Nephron progenitor cell (in vitro differentiated cells): ENCODE data around the gene ROR2.

Experiments used
- DNase-seq: peaks from one replicate; pipeline ENCODE4 v3.0.0; 2021
- H3K27ac Mint-ChIP-seq: 2 replicates; pipeline ENCODE4 v1.8.0; 2021; ENCODE audit warnings: mild to moderate bottlenecking, moderate library complexity, mixed read lengths
- H3K27me3 Mint-ChIP-seq: 2 replicates; pipeline ENCODE4 v1.8.0; 2021; ENCODE audit warnings: mild to moderate bottlenecking, low read depth, mixed read lengths; ENCODE audit not compliant: poor library complexity
- H3K36me3 Mint-ChIP-seq: 2 replicates; pipeline ENCODE4 v1.8.0; 2021; ENCODE audit warnings: low read depth, mixed read lengths
- H3K4me1 Mint-ChIP-seq: 2 replicates; pipeline ENCODE4 v1.8.0; 2021; ENCODE audit warnings: mixed read lengths
- H3K4me3 Mint-ChIP-seq: 2 replicates; pipeline ENCODE4 v1.8.0; 2021; ENCODE audit warnings: mild to moderate bottlenecking, moderate library complexity, mixed read lengths
- H3K9me3 Mint-ChIP-seq: 2 replicates; pipeline ENCODE4 v1.8.0; 2021; ENCODE audit warnings: mild to moderate bottlenecking, moderate library complexity, mixed read lengths
- TF ChIP-seq, protein P1 (sequence below): fragments of 200-600 bp; sonication (generic); IDR thresholded peaks from 2 replicates; pipeline ENCODE4 v1.5.0; 2021; ENCODE audit warnings: antibody characterized with exemption

Gene ROR2

DNA sequence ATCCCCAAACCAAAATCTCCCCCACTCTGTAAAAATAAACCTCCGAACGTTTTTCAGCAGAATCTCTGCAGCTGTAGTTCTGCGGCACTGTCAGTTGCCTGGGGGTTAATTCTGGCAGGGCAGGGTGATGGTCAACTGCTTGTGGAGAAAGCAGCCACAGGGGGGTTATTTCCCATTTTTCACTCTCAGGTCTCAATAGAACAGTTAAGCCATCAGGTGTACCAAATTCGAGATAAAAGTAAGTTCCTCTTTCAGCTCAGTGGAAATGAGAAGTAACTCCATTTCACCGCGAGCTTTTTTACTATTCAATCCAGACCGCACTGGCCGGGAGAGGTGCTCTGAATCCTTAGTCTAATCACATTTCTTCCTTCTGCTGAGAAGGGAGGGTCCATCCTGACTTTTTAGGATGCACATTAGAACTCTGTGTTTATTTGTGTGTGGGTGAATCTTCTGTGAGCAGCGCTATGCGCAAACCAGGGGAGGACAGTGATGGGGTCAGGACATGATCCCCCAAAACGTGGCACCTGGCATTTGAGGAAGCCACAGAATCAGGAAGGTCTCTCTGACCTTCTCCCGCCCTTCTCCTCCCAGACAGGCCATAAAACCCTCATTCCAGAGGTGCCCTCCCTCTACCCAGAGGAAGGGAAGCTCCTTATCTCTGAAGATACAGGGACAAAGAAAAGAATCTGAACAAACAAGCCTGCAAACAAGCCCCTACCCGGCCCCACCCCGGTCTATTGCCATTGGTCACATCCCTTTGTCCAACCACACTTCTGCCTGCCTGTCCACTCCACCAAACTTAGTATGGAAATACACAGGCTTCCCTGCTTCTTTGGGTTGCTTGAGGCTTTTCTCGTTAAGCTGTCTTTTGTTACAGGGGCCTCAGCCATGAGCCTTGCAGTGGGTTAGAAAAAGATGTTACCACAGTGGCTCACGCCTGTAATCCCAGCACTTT lies 229.0 kb downstream of the ROR2 start:
- Mint-ChIP-seq H3K4me1 (peaks cover 31% of the 10 kb centered on the region), H3K4me3 (no peak overlapping the region), H3K27ac (peak overlapping the region; percentile 64), H3K27me3 (peaks cover 3% of the 10 kb centered on the region), H3K36me3 (peaks cover 40% of the 10 kb centered on the region), H3K9me3 (peaks cover 13% of the 10 kb centered on the region)
- TF ChIP-seq, protein P1, sequence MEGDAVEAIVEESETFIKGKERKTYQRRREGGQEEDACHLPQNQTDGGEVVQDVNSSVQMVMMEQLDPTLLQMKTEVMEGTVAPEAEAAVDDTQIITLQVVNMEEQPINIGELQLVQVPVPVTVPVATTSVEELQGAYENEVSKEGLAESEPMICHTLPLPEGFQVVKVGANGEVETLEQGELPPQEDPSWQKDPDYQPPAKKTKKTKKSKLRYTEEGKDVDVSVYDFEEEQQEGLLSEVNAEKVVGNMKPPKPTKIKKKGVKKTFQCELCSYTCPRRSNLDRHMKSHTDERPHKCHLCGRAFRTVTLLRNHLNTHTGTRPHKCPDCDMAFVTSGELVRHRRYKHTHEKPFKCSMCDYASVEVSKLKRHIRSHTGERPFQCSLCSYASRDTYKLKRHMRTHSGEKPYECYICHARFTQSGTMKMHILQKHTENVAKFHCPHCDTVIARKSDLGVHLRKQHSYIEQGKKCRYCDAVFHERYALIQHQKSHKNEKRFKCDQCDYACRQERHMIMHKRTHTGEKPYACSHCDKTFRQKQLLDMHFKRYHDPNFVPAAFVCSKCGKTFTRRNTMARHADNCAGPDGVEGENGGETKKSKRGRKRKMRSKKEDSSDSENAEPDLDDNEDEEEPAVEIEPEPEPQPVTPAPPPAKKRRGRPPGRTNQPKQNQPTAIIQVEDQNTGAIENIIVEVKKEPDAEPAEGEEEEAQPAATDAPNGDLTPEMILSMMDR, result no peak
- DNase-seq, result no peak

DNA sequence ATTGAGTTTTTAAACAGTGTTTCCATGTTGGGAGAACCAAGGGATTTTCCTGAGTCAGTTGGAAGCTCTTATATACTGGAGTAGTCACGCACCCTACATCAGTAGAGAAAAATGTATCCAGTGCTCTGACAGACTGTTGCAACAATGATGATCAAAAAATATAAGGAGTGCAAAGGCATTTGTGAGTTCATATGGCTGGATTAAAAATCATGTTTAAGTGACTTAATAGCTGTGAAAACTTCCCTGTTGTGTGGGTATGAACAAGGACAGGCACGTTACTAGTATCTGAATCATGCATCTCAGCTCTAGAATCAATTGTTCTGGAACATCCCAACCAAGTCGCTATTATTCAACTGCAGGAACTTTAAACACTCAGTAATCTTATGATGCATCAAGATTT lies 229.7 kb downstream of the ROR2 start:
- TF ChIP-seq, protein P1, result no peak
- Mint-ChIP-seq H3K9me3 (peaks cover 19% of the 10 kb centered on the region), H3K27ac (peak overlapping the region; percentile 16), H3K36me3 (peaks cover 33% of the 10 kb centered on the region), H3K4me3 (no peak overlapping the region), H3K27me3 (peaks cover 3% of the 10 kb centered on the region), H3K4me1 (peaks cover 31% of the 10 kb centered on the region)
- DNase-seq, result no peak

DNA sequence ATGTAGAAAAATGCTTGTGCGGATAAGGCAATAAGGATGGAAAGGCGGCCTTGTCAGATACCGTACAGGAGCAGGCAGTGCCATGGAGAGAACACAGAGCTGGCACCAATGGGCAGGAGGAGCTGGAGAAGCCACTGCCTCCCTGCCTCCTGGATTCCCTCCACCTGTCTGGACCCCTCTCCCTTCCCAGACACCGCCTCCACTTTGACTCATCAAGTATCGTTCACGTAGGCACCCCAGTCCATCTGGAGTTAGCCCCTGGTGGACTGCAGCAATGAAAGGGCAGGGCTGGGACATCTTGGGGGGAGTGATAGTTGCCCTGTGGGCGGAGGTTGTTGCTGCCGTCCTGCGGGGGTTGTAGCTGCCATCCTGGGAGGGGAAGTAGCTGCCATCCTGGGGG lies 232.0 kb downstream of the ROR2 start:
- Mint-ChIP-seq H3K27me3 (peaks cover 3% of the 10 kb centered on the region), H3K27ac (no peak overlapping the region), H3K36me3 (peaks cover 25% of the 10 kb centered on the region), H3K9me3 (peaks cover 19% of the 10 kb centered on the region), H3K4me3 (no peak overlapping the region), H3K4me1 (peaks cover 35% of the 10 kb centered on the region)
- no peak for DNase-seq
- TF ChIP-seq, protein P1, result no peak

DNA sequence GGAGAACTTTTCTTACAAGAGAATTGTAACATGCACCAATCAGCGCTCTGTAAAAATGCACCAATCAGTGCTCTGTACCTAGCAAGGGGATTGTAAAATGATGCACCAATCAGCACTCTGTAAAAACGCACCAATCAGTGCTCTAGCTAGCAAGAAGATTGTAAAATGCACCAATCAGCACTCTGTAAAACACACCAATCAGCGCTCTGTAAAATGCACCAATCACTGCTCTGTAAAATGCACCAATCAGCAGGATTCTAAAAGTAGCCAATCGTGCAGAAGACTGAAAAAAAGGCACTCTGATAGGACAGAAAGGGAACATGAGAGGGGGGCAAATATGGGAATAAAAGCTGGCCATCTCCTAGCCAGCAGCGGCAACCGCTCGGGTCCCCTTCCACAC lies 233.2 kb downstream of the ROR2 start:
- Mint-ChIP-seq H3K27me3 (peaks cover 3% of the 10 kb centered on the region), H3K36me3 (peaks cover 13% of the 10 kb centered on the region), H3K9me3 (peaks cover 19% of the 10 kb centered on the region), H3K4me1 (peaks cover 22% of the 10 kb centered on the region), H3K4me3 (no peak overlapping the region), H3K27ac (no peak overlapping the region)
- TF ChIP-seq, protein P1, result no peak
- DNase-seq, result no peak

DNA sequence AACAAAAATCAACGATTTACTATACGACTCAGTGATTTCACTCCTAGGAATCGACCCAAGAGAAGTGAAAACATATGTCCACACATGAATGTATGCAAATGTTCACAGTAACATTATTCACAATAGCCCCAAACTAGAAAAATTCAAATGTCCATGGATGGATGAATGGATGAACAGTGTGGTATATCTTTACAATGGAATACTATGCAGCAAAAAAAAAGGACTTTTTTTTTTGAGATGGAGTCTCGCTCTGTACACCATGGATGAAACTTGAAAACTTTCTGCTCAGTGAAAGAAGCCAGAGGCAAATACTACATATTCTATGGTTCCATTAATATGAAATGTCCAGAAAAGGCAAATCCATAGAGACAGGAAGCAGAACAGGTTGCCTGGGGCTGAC lies 233.8 kb downstream of the ROR2 start:
- peaks cover 17% of the 10 kb centered on the region for H3K4me1 Mint-ChIP-seq
- no peak overlapping the region for H3K4me3 Mint-ChIP-seq
- TF ChIP-seq, protein P1, result no peak
- no peak overlapping the region for H3K27ac Mint-ChIP-seq
- peaks cover 13% of the 10 kb centered on the region for H3K36me3 Mint-ChIP-seq
- DNase-seq, result no peak
- H3K27me3 Mint-ChIP-seq, result peaks cover 3% of the 10 kb centered on the region
- peaks cover 19% of the 10 kb centered on the region for H3K9me3 Mint-ChIP-seq
